ENCODE results near the gene FNIP1.
"Not testable (repeated sequence)": the region's sequence is repeated elsewhere in the genome, so short reads cannot be mapped to it uniquely, and the experiment has no call there.

FNIP1 gene

GRCh38 chr5:131634996-131635683 is 161.7 kb downstream of the FNIP1 start, which contains the start of gene RAPGEF6:
RAPGEF6 (minus strand) TSS chr5:131635229; CDS start chr5:131635030, 199 bp downstream.
- DNase-seq: peak; percentile 91

GRCh38 chr5:131634666-131634995 is 162.2 kb downstream of the FNIP1 start:
- peak; percentile 56 for DNase-seq

- no peak for DNase-seq
These were observed 162.6 kb downstream of the FNIP1 start for GRCh38 chr5:131634238-131634637.

- DNase-seq: no peak
These were observed 163.0 kb downstream of the FNIP1 start for GRCh38 chr5:131633830-131634229.

GRCh38 chr5:131630963-131631350 is 165.9 kb downstream of the FNIP1 start:
- DNase-seq: no peak

GRCh38 chr5:131630208-131630962 is 166.4 kb downstream of the FNIP1 start:
- no peak for DNase-seq

GRCh38 chr5:131628990-131629389 is 167.8 kb downstream of the FNIP1 start:
- DNase-seq: no peak

- no peak for DNase-seq
These were observed 169.5 kb downstream of the FNIP1 start for GRCh38 chr5:131627207-131627865.

GRCh38 chr5:131622633-131623032 is 174.2 kb downstream of the FNIP1 start:
- no peak for DNase-seq

GRCh38 chr5:131621164-131621563 is 175.7 kb downstream of the FNIP1 start:
- DNase-seq: not testable (repeated sequence)

- DNase-seq: no peak
These were observed 177.7 kb downstream of the FNIP1 start for GRCh38 chr5:131619102-131619501.

GRCh38 chr5:131617140-131617822 is 179.5 kb downstream of the FNIP1 start:
- DNase-seq: no peak

- no peak for DNase-seq
These were observed 180.9 kb downstream of the FNIP1 start for GRCh38 chr5:131615957-131616356.

- DNase-seq: no peak
These were observed 183.4 kb downstream of the FNIP1 start for GRCh38 chr5:131613423-131613822.

- no peak for DNase-seq
These were observed 185.8 kb downstream of the FNIP1 start for GRCh38 chr5:131611064-131611381.

GRCh38 chr5:131610198-131611063 is 186.4 kb downstream of the FNIP1 start:
- no peak for DNase-seq

- no peak for DNase-seq
These were observed 187.0 kb downstream of the FNIP1 start for GRCh38 chr5:131609774-131610173.

- DNase-seq: no peak
These were observed 188.2 kb downstream of the FNIP1 start for GRCh38 chr5:131608597-131608996.

GRCh38 chr5:131607903-131608540 is 188.8 kb downstream of the FNIP1 start:
- no peak for DNase-seq

- no peak for DNase-seq
These were observed 189.4 kb downstream of the FNIP1 start for GRCh38 chr5:131607418-131607817.

GRCh38 chr5:131605086-131605485 is 191.7 kb downstream of the FNIP1 start:
- no peak for DNase-seq
